ENCODE measurements around the gene FADS2.

The FADS2 gene

DNA sequence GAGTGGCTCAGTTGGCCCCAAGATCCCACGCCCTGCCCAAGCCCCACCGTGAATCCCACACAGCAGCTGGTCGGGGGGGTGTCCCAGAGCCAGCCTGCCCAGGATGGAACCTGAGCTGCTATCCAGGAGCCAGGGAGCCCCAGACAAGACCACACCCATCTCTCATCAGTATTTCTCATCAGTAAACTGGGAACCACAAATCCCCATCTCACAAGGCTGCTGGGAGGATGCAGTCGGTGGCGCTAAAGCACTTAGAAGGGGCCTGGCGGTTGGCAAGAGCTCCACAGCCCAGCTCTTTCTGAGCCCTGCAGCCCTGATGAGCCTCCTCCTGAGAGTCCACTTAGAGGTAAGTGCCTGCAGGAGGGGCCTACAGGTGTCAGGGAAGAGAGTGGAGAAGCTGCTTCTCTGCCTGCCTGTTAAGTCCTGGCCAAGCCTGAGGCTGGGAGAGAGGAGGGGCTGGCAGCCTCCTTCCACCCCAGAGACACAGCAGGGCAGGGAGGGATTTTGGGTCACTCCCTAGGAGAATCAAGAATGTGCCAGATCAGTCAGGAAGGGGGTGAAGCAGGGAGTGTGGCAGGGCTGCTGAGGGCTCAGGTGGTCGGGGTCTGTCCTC, 57.2 kb downstream of the FADS2 start:
- Histone ChIP-seq H3K4me3 (ENCODE audit: insufficient read depth, low read depth, low read length, poor library complexity, severe bottlenecking) (no peak overlapping the region), H3K9me3 (ENCODE audit: control insufficient read depth, low read length) (no peaks in the 10 kb centered on the region), H3K4me1 (ENCODE audit: control insufficient read depth, insufficient read depth, low read length, poor library complexity, severe bottlenecking) (peaks cover 2% of the 10 kb centered on the region), H3K27ac (ENCODE audit: insufficient read depth, low read length, poor library complexity, severe bottlenecking) (no peak overlapping the region), H3K36me3 (ENCODE audit: control insufficient read depth, insufficient read depth, low read length) (no peaks in the 10 kb centered on the region), H3K27me3 (replicated peaks; ENCODE audit: control insufficient read depth, insufficient read depth, low read length, poor library complexity, severe bottlenecking) (no peaks in the 10 kb centered on the region)
- DNase-seq = no peak

DNA sequence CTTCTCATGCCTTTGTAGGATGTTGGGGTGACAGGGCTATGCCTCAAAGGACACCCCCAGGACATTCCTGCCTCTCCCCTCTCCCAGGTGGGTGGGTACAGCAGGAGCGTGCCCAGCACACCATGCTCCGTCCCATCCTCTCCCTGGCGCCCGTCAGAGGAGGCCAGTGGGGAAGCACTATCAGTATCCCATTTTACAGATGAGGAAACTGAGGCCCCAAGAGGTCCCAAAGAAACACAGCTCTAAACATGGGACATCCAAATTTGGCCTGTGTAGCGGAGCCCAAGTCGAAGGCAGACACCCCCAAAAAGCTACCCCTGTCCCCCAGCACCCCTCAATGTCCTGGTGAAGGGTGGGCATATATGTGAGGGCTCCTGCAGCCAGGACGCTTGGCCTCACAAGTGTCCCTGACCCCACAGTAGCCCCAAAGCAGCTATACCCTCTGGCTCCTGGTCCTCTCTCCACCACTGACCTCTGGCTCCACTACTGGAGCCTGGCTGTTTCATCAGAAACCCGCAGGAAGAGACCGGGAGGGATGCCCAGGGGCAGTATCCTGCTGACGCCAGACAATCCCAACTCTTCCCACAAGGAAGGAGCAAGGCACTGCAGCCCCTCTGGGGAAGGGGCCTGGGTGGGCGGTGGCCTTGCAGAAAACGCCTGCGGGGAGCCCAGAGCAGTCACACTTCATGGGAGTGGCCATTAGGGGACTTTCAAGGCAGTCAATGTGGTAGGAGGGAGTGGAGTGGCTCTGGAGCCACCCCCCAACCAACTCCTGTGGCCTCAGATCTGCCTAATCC, 57.9 kb downstream of the FADS2 start:
- no peak for DNase-seq
- no peaks in the 10 kb centered on the region for H3K36me3 ChIP-seq (ENCODE audit: control insufficient read depth, insufficient read depth, low read length)
- H3K9me3 ChIP-seq (ENCODE audit: control insufficient read depth, low read length) = no peaks in the 10 kb centered on the region
- H3K4me3 ChIP-seq (ENCODE audit: insufficient read depth, low read depth, low read length, poor library complexity, severe bottlenecking) = no peak overlapping the region
- no peak overlapping the region for H3K27ac ChIP-seq (ENCODE audit: insufficient read depth, low read length, poor library complexity, severe bottlenecking)
- peaks cover 9% of the 10 kb centered on the region for H3K4me1 ChIP-seq (ENCODE audit: control insufficient read depth, insufficient read depth, low read length, poor library complexity, severe bottlenecking)
- no peaks in the 10 kb centered on the region for H3K27me3 ChIP-seq (replicated peaks; ENCODE audit: control insufficient read depth, insufficient read depth, low read length, poor library complexity, severe bottlenecking)

DNA sequence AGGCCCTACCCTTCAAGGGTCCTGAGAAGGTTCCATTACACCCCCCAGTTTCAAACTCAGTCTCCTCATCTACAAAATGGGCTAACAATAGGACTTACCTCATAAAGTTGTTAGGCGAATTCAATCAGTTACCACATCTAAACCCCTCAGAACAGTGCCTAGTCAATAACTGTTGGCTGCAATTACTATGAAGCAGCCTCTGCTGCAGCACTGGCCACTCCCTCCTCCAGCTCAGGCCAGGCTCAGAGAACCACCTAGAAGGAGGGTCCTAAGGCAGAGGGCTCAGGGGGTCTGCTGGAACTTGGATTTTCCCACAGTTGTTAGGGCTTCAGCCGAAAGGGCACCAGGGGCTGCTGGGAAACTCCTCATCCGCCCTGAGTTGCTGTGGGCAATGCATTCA, 58.5 kb downstream of the FADS2 start:
- no peak overlapping the region for H3K4me3 ChIP-seq (ENCODE audit: insufficient read depth, low read depth, low read length, poor library complexity, severe bottlenecking)
- no peak for DNase-seq
- H3K9me3 ChIP-seq (ENCODE audit: control insufficient read depth, low read length) = no peaks in the 10 kb centered on the region
- peaks cover 9% of the 10 kb centered on the region for H3K4me1 ChIP-seq (ENCODE audit: control insufficient read depth, insufficient read depth, low read length, poor library complexity, severe bottlenecking)
- no peaks in the 10 kb centered on the region for H3K36me3 ChIP-seq (ENCODE audit: control insufficient read depth, insufficient read depth, low read length)
- H3K27ac ChIP-seq (ENCODE audit: insufficient read depth, low read length, poor library complexity, severe bottlenecking) = no peak overlapping the region
- no peaks in the 10 kb centered on the region for H3K27me3 ChIP-seq (replicated peaks; ENCODE audit: control insufficient read depth, insufficient read depth, low read length, poor library complexity, severe bottlenecking)

- H3K4me1 ChIP-seq (ENCODE audit: control insufficient read depth, insufficient read depth, low read length, poor library complexity, severe bottlenecking) = peaks cover 9% of the 10 kb centered on the region
- no peak overlapping the region for H3K4me3 ChIP-seq (ENCODE audit: insufficient read depth, low read depth, low read length, poor library complexity, severe bottlenecking)
- H3K27ac ChIP-seq (ENCODE audit: insufficient read depth, low read length, poor library complexity, severe bottlenecking) = no peak overlapping the region
- no peaks in the 10 kb centered on the region for H3K27me3 ChIP-seq (replicated peaks; ENCODE audit: control insufficient read depth, insufficient read depth, low read length, poor library complexity, severe bottlenecking)
- H3K36me3 ChIP-seq (ENCODE audit: control insufficient read depth, insufficient read depth, low read length) = no peaks in the 10 kb centered on the region
- no peak for DNase-seq
- no peaks in the 10 kb centered on the region for H3K9me3 ChIP-seq (ENCODE audit: control insufficient read depth, low read length)
Observed at GRCh38 chr11:61887839-61888494, 59.9 kb downstream of the FADS2 start.

DNA sequence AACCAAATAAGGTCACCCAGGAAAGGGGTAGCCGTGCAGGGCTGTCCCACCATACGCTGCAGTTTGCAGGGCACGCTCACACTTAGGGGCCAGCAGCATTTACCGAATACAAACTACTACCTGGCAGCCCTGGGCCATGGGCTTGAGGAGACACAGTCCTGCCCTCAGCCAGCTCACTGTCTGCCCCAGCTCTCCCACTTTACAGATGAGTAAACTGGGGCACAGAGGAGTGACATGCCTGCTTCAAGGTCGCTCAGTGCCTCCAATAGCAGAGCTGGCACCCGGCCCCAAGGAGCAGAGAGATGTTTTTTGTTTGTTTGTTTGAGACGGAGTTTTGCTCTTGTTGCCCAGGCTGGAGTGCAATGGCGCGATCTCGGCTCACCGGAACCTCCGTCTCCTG, 60.5 kb downstream of the FADS2 start:
- Histone ChIP-seq H3K4me1 (ENCODE audit: control insufficient read depth, insufficient read depth, low read length, poor library complexity, severe bottlenecking) (peaks cover 9% of the 10 kb centered on the region), H3K9me3 (ENCODE audit: control insufficient read depth, low read length) (no peaks in the 10 kb centered on the region), H3K36me3 (ENCODE audit: control insufficient read depth, insufficient read depth, low read length) (no peaks in the 10 kb centered on the region), H3K27ac (ENCODE audit: insufficient read depth, low read length, poor library complexity, severe bottlenecking) (no peak overlapping the region), H3K4me3 (ENCODE audit: insufficient read depth, low read depth, low read length, poor library complexity, severe bottlenecking) (no peak overlapping the region), H3K27me3 (replicated peaks; ENCODE audit: control insufficient read depth, insufficient read depth, low read length, poor library complexity, severe bottlenecking) (no peaks in the 10 kb centered on the region)
- no peak for DNase-seq

DNA sequence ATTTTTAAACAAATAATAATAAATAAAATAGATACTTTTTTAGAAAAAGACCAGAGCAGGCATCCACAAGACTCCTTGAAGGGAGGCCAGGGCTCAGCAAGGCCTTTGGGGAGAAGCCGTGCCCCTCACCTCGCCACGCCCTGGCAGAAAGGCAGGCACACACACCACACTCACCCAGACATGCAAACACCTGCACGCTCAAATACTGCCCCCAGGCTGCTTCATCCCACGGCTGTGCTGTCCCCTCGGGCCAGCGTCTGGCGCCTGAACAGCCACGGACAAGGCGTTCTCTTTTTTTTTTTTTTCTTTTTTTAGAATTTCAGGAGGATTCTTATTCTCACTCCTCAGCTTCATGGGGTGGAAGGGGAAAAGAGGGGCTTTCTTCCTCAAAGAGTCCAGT, 61.7 kb downstream of the FADS2 start:
- H3K36me3 ChIP-seq (ENCODE audit: control insufficient read depth, insufficient read depth, low read length) = no peaks in the 10 kb centered on the region
- no peaks in the 10 kb centered on the region for H3K9me3 ChIP-seq (ENCODE audit: control insufficient read depth, low read length)
- peaks cover 9% of the 10 kb centered on the region for H3K4me1 ChIP-seq (ENCODE audit: control insufficient read depth, insufficient read depth, low read length, poor library complexity, severe bottlenecking)
- H3K4me3 ChIP-seq (ENCODE audit: insufficient read depth, low read depth, low read length, poor library complexity, severe bottlenecking) = no peak overlapping the region
- H3K27ac ChIP-seq (ENCODE audit: insufficient read depth, low read length, poor library complexity, severe bottlenecking) = no peak overlapping the region
- DNase-seq = no peak
- no peaks in the 10 kb centered on the region for H3K27me3 ChIP-seq (replicated peaks; ENCODE audit: control insufficient read depth, insufficient read depth, low read length, poor library complexity, severe bottlenecking)

- no peaks in the 10 kb centered on the region for H3K27me3 ChIP-seq (replicated peaks; ENCODE audit: control insufficient read depth, insufficient read depth, low read length, poor library complexity, severe bottlenecking)
- H3K36me3 ChIP-seq (ENCODE audit: control insufficient read depth, insufficient read depth, low read length) = no peaks in the 10 kb centered on the region
- no peaks in the 10 kb centered on the region for H3K9me3 ChIP-seq (ENCODE audit: control insufficient read depth, low read length)
- H3K4me1 ChIP-seq (ENCODE audit: control insufficient read depth, insufficient read depth, low read length, poor library complexity, severe bottlenecking) = peaks cover 9% of the 10 kb centered on the region
- H3K4me3 ChIP-seq (ENCODE audit: insufficient read depth, low read depth, low read length, poor library complexity, severe bottlenecking) = peak overlapping the region; percentile 85
- peak in 2 of 3 donors; percentile 7 to 23 for DNase-seq
- peak overlapping the region; percentile 61 for H3K27ac ChIP-seq (ENCODE audit: insufficient read depth, low read length, poor library complexity, severe bottlenecking)
Observed at GRCh38 chr11:61890529-61891330, 62.6 kb downstream of the FADS2 start.

GRCh38 chr11:61891331-61892084, 63.4 kb downstream of the FADS2 start, which contains the start of gene FADS3:
FADS3 (minus strand) TSS chr11:61891545; CDS start chr11:61891381, 164 bp downstream.
- Histone ChIP-seq H3K27ac (ENCODE audit: insufficient read depth, low read length, poor library complexity, severe bottlenecking) (peak within 1 kb of the TSS; percentile 61), H3K36me3 (ENCODE audit: control insufficient read depth, insufficient read depth, low read length) (no peaks in the 10 kb centered on the region), H3K9me3 (ENCODE audit: control insufficient read depth, low read length) (no peaks in the 10 kb centered on the region), H3K4me1 (ENCODE audit: control insufficient read depth, insufficient read depth, low read length, poor library complexity, severe bottlenecking) (peaks cover 9% of the 10 kb centered on the region), H3K27me3 (replicated peaks; ENCODE audit: control insufficient read depth, insufficient read depth, low read length, poor library complexity, severe bottlenecking) (no peaks in the 10 kb centered on the region), H3K4me3 (ENCODE audit: insufficient read depth, low read depth, low read length, poor library complexity, severe bottlenecking) (peak within 1 kb of the TSS; percentile 85)
- DNase-seq = peak; percentile 60 to 73 (median 62)

GRCh38 chr11:61892085-61892370, 63.9 kb downstream of the FADS2 start:
- peak overlapping the region; percentile 60 for H3K27ac ChIP-seq (ENCODE audit: insufficient read depth, low read length, poor library complexity, severe bottlenecking)
- no peaks in the 10 kb centered on the region for H3K27me3 ChIP-seq (replicated peaks; ENCODE audit: control insufficient read depth, insufficient read depth, low read length, poor library complexity, severe bottlenecking)
- H3K36me3 ChIP-seq (ENCODE audit: control insufficient read depth, insufficient read depth, low read length) = no peaks in the 10 kb centered on the region
- DNase-seq = no peak
- peaks cover 9% of the 10 kb centered on the region for H3K4me1 ChIP-seq (ENCODE audit: control insufficient read depth, insufficient read depth, low read length, poor library complexity, severe bottlenecking)
- peak overlapping the region; percentile 60 for H3K4me3 ChIP-seq (ENCODE audit: insufficient read depth, low read depth, low read length, poor library complexity, severe bottlenecking)
- H3K9me3 ChIP-seq (ENCODE audit: control insufficient read depth, low read length) = no peaks in the 10 kb centered on the region
